H9 (cell line): ENCODE results near the gene BCAR3. TPM values are rescaled to one million over a fixed set of nuclear protein-coding genes. Genes with fewer than 3 reads are reported as not detected.

Experiments used
- DNase-seq: peaks from one replicate; pipeline ENCODE4 v3.0.0-alpha.2; 2017
- H2AFZ ChIP-seq: one replicate; pipeline ENCODE4 v1.6.1; 2013; ENCODE audit warnings: mild to moderate bottlenecking, low read length, control low read depth, moderate library complexity
- H2AK5ac ChIP-seq: 2 replicates; pipeline ENCODE4 v1.6.1; 2013; ENCODE audit warnings: low read length, control low read depth, mixed read lengths; ENCODE audit not compliant: insufficient read length
- H2BK120ac ChIP-seq: one replicate; pipeline ENCODE4 v1.6.1; 2013; ENCODE audit warnings: low read depth, mild to moderate bottlenecking, low read length, control low read depth, inconsistent platforms; ENCODE audit not compliant: poor library complexity, severe bottlenecking
- H2BK12ac ChIP-seq: 2 replicates; pipeline ENCODE4 v1.6.1; 2013; ENCODE audit warnings: low read length, control low read depth, mixed read lengths, low read depth; ENCODE audit not compliant: insufficient read length
- H2BK15ac ChIP-seq: 2 replicates; pipeline ENCODE4 v1.6.1; 2013; ENCODE audit warnings: low read depth, low read length, control low read depth
- H2BK20ac ChIP-seq: one replicate; pipeline ENCODE4 v1.6.1; 2013; ENCODE audit warnings: low read depth, mild to moderate bottlenecking, low read length, control low read depth, inconsistent platforms; ENCODE audit not compliant: poor library complexity, severe bottlenecking
- H2BK5ac ChIP-seq: 2 replicates; pipeline ENCODE4 v1.6.1; 2013; ENCODE audit warnings: low read length, control low read depth, mixed read lengths; ENCODE audit not compliant: insufficient read length
- H3K14ac ChIP-seq: 2 replicates; pipeline ENCODE4 v1.6.1; 2013; ENCODE audit warnings: low read length, control low read depth; ENCODE audit not compliant: insufficient read depth
- H3K18ac ChIP-seq: 2 replicates; pipeline ENCODE4 v1.6.1; 2013; ENCODE audit warnings: low read depth, mild to moderate bottlenecking, mixed read lengths, low read length, control low read depth; ENCODE audit not compliant: insufficient read length
- H3K23ac ChIP-seq: 2 replicates; pipeline ENCODE4 v1.6.1; 2013; ENCODE audit warnings: low read length, control low read depth, mixed read lengths, low read depth; ENCODE audit not compliant: insufficient read length
- H3K23me2 ChIP-seq: 2 replicates; pipeline ENCODE4 v1.6.1; 2013; ENCODE audit warnings: low read depth, mild to moderate bottlenecking, mixed read lengths, low read length, control low read depth; ENCODE audit not compliant: insufficient read length, poor library complexity, severe bottlenecking
- H3K27ac ChIP-seq: 2 replicates; pipeline ENCODE4 v1.5.1; 2013; ENCODE audit warnings: low read length, control low read depth, mixed read lengths, low read depth; ENCODE audit not compliant: insufficient read length
- H3K27me3 ChIP-seq: 2 replicates; pipeline ENCODE4 v1.6.1; 2013; ENCODE audit warnings: low read length, control low read depth, inconsistent platforms; ENCODE audit not compliant: insufficient read depth
- H3K4ac ChIP-seq: 2 replicates; pipeline ENCODE4 v1.6.1; 2013; ENCODE audit warnings: low read depth, mild to moderate bottlenecking, control low read depth, inconsistent platforms, low read length, moderate library complexity
- H3K4me1 ChIP-seq: 2 replicates; pipeline ENCODE4 v1.6.1; 2013; ENCODE audit warnings: low read length, control low read depth, inconsistent platforms; ENCODE audit not compliant: insufficient read depth
- H3K4me2 ChIP-seq: 2 replicates; pipeline ENCODE4 v1.6.1; 2013; ENCODE audit warnings: low read length, control low read depth, mixed read lengths; ENCODE audit not compliant: insufficient read length, insufficient read depth
- H3K56ac ChIP-seq: 2 replicates; pipeline ENCODE4 v1.6.1; 2013; ENCODE audit warnings: low read depth, mild to moderate bottlenecking, mixed read lengths, low read length, control low read depth; ENCODE audit not compliant: insufficient read length
- H3K79me1 ChIP-seq: 2 replicates; pipeline ENCODE4 v1.6.1; 2013; ENCODE audit warnings: low read depth, mild to moderate bottlenecking, moderate library complexity, low read length, control low read depth, inconsistent platforms; ENCODE audit not compliant: insufficient read depth, poor library complexity, severe bottlenecking
- H3K79me2 ChIP-seq: 2 replicates; pipeline ENCODE4 v1.6.1; 2013; ENCODE audit warnings: low read length, control low read depth, inconsistent platforms; ENCODE audit not compliant: insufficient read depth
- H3K9ac ChIP-seq: 2 replicates; pipeline ENCODE4 v1.6.1; 2013; ENCODE audit warnings: low read length, control low read depth, mixed read lengths; ENCODE audit not compliant: insufficient read length; ENCODE audit errors: extremely low read depth
- H3K9me3 ChIP-seq: one replicate; pipeline ENCODE4 v1.6.1; 2013; ENCODE audit warnings: low read depth, low read length, inconsistent platforms; ENCODE audit not compliant: control insufficient read depth
- H3T11ph ChIP-seq: one replicate; pipeline ENCODE4 v1.6.1; 2013; ENCODE audit warnings: mild to moderate bottlenecking, low read length, control low read depth, inconsistent platforms
- H4K20me1 ChIP-seq: one replicate; pipeline ENCODE4 v1.6.1; 2013; ENCODE audit not compliant: control insufficient read depth, insufficient read length, insufficient read depth
- H4K5ac ChIP-seq: 2 replicates; pipeline ENCODE4 v1.6.1; 2013; ENCODE audit warnings: low read depth, mild to moderate bottlenecking, mixed read lengths, low read length, control low read depth; ENCODE audit not compliant: insufficient read length
- H4K8ac ChIP-seq: replicated peaks from 2 replicates; pipeline ENCODE4 v1.6.1; 2013; ENCODE audit warnings: low read length, control low read depth, mixed read lengths, low read depth; ENCODE audit not compliant: insufficient read length
- H4K91ac ChIP-seq: 2 replicates; pipeline ENCODE4 v1.6.1; 2013; ENCODE audit warnings: low read depth, mild to moderate bottlenecking, moderate library complexity, mixed read lengths, low read length, control low read depth; ENCODE audit not compliant: insufficient read length
- H3K27ac Mint-ChIP-seq, 3 experiments: 2 replicates in 2 of 3; 3 replicates in 1 of 3; pipeline ENCODE4 v1.8.0; 2020 to 2021; ENCODE audit warnings: mixed read lengths in 3 of 3, mild to moderate bottlenecking in 1 of 3, moderate library complexity in 1 of 3
- H3K27me3 Mint-ChIP-seq: 2 replicates; pipeline ENCODE4 v1.8.0; 2021; ENCODE audit warnings: low read depth, mild to moderate bottlenecking, moderate library complexity, mixed read lengths
- H3K36me3 Mint-ChIP-seq, 3 experiments: 2 replicates in 2 of 3; 3 replicates in 1 of 3; pipeline ENCODE4 v1.8.0; 2020 to 2021; ENCODE audit warnings: low read depth in 3 of 3, mixed read lengths in 3 of 3; ENCODE audit not compliant: insufficient read depth in 1 of 3
- H3K4me1 Mint-ChIP-seq, 2 experiments: 2 replicates each; pipeline ENCODE4 v1.8.0; 2020; ENCODE audit warnings: mixed read lengths in 2 of 2
- H3K4me3 Mint-ChIP-seq, 2 experiments: 2 replicates in 1 of 2; 3 replicates in 1 of 2; pipeline ENCODE4 v1.8.0; 2020 to 2021; ENCODE audit warnings: mild to moderate bottlenecking in 2 of 2, mixed read lengths in 2 of 2, moderate library complexity in 1 of 2
- H3K9me3 Mint-ChIP-seq, 2 experiments: 2 replicates in 1 of 2; 3 replicates in 1 of 2; pipeline ENCODE4 v1.8.0; 2020; ENCODE audit warnings: mild to moderate bottlenecking in 2 of 2, mixed read lengths in 2 of 2, moderate library complexity in 1 of 2
- WGBS: extraction: QIAGEN DNeasy Blood & Tissue Kit; methylation state at CpG from one replicate; pipeline ENCODE4 v1.1.7; 2013; ENCODE audit warnings: missing lambda C conversion rate, low lambda C conversion rate, mixed read lengths; ENCODE audit not compliant: insufficient read length; ENCODE audit errors: extremely low coverage; 5-methylcytosine and 5-hydroxymethylcytosine counted together
- total RNA-seq: library from RNA; stranded (reverse); gene quantifications from 2 replicates; pipeline ENCODE4 v1.2.1, GENCODE V29; 2021
- TF ChIP-seq, protein P1 (sequence below): fragments of 200-600 bp; sonication (generic); conservative IDR thresholded peaks from 3 replicates; pipeline ENCODE4 v1.8.0; 2021; ENCODE audit warnings: antibody characterized with exemption, mild to moderate bottlenecking

The BCAR3 gene
- total RNA-seq, 1 experiment from 2014 or later = 4.9 TPM

GRCh38 chr1:93669369-93669768, 12.3 kb downstream of the BCAR3 start:
- no peak overlapping the region for H3K4me3 Mint-ChIP-seq
- H3K27me3 Mint-ChIP-seq = no peaks in the 10 kb centered on the region
- H3K79me2 ChIP-seq = 0 out of 2 replicates have a peak, but pooled peaks cover 2% of the 10 kb centered on the region
- H3K27ac ChIP-seq = no peak overlapping the region
- H2AFZ ChIP-seq = no peak overlapping the region
- peaks cover 2% of the 10 kb centered on the region; the same call in 1 of the 2 replicates for H3K4me1 ChIP-seq
- no peak overlapping the region for H4K8ac ChIP-seq
- TF ChIP-seq, protein P1, sequence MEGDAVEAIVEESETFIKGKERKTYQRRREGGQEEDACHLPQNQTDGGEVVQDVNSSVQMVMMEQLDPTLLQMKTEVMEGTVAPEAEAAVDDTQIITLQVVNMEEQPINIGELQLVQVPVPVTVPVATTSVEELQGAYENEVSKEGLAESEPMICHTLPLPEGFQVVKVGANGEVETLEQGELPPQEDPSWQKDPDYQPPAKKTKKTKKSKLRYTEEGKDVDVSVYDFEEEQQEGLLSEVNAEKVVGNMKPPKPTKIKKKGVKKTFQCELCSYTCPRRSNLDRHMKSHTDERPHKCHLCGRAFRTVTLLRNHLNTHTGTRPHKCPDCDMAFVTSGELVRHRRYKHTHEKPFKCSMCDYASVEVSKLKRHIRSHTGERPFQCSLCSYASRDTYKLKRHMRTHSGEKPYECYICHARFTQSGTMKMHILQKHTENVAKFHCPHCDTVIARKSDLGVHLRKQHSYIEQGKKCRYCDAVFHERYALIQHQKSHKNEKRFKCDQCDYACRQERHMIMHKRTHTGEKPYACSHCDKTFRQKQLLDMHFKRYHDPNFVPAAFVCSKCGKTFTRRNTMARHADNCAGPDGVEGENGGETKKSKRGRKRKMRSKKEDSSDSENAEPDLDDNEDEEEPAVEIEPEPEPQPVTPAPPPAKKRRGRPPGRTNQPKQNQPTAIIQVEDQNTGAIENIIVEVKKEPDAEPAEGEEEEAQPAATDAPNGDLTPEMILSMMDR = no peak
- H3K27ac Mint-ChIP-seq = no peak overlapping the region
- H3T11ph ChIP-seq = no peak overlapping the region
- no peak overlapping the region for H3K14ac ChIP-seq
- H3K9me3 Mint-ChIP-seq = no peaks in the 10 kb centered on the region
- no peaks in the 10 kb centered on the region for H4K20me1 ChIP-seq
- H3K56ac ChIP-seq = no peak overlapping the region
- H3K36me3 Mint-ChIP-seq = peaks cover 2 to 24% (median 8%) of the 10 kb centered on the region in 3 experiments
- H3K79me1 ChIP-seq = no peaks in the 10 kb centered on the region
- no peaks in the 10 kb centered on the region for H3K27me3 ChIP-seq
- H2AK5ac ChIP-seq = no peak overlapping the region
- no peak overlapping the region for H2BK120ac ChIP-seq
- H2BK20ac ChIP-seq = no peak overlapping the region
- no peak for DNase-seq
- H2BK5ac ChIP-seq = no peak overlapping the region
- no peak overlapping the region for H2BK12ac ChIP-seq
- no CpG with 5 or more reads among the region's 4 CpGs for WGBS
- no peak overlapping the region for H3K23ac ChIP-seq
- H3K4me2 ChIP-seq = no peak overlapping the region
- no peaks in the 10 kb centered on the region for H3K23me2 ChIP-seq
- no peak overlapping the region for H3K18ac ChIP-seq
- no peaks in the 10 kb centered on the region for H3K9me3 ChIP-seq
- H3K4ac ChIP-seq = no peak overlapping the region
- H3K4me1 Mint-ChIP-seq = peaks cover 19 to 31% of the 10 kb centered on the region in 2 experiments
- no peak overlapping the region for H3K9ac ChIP-seq
- H4K91ac ChIP-seq = no peak overlapping the region
- H2BK15ac ChIP-seq = no peak overlapping the region
- no peak overlapping the region for H4K5ac ChIP-seq
